RCC 7860 (cell line): ENCODE measurements around the gene MED23.
A peak's percentile ranks its signal among the peaks of the same experiment; 100 is the strongest.

ENCODE experiments used
- DNase-seq: peaks from one replicate; pipeline ENCODE4 v3.0.0-alpha.2; 2015; ENCODE audit warnings: low spot score
- FAIRE-seq: peaks from 2 replicates; lab custom pipeline; 2012; peaks lifted over from hg19 to GRCh38; lab: Jason Lieb, UNC

MED23 gene, protein sequence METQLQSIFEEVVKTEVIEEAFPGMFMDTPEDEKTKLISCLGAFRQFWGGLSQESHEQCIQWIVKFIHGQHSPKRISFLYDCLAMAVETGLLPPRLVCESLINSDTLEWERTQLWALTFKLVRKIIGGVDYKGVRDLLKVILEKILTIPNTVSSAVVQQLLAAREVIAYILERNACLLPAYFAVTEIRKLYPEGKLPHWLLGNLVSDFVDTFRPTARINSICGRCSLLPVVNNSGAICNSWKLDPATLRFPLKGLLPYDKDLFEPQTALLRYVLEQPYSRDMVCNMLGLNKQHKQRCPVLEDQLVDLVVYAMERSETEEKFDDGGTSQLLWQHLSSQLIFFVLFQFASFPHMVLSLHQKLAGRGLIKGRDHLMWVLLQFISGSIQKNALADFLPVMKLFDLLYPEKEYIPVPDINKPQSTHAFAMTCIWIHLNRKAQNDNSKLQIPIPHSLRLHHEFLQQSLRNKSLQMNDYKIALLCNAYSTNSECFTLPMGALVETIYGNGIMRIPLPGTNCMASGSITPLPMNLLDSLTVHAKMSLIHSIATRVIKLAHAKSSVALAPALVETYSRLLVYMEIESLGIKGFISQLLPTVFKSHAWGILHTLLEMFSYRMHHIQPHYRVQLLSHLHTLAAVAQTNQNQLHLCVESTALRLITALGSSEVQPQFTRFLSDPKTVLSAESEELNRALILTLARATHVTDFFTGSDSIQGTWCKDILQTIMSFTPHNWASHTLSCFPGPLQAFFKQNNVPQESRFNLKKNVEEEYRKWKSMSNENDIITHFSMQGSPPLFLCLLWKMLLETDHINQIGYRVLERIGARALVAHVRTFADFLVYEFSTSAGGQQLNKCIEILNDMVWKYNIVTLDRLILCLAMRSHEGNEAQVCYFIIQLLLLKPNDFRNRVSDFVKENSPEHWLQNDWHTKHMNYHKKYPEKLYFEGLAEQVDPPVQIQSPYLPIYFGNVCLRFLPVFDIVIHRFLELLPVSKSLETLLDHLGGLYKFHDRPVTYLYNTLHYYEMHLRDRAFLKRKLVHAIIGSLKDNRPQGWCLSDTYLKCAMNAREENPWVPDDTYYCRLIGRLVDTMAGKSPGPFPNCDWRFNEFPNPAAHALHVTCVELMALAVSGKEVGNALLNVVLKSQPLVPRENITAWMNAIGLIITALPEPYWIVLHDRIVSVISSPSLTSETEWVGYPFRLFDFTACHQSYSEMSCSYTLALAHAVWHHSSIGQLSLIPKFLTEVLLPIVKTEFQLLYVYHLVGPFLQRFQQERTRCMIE (N-terminal part only)

DNA sequence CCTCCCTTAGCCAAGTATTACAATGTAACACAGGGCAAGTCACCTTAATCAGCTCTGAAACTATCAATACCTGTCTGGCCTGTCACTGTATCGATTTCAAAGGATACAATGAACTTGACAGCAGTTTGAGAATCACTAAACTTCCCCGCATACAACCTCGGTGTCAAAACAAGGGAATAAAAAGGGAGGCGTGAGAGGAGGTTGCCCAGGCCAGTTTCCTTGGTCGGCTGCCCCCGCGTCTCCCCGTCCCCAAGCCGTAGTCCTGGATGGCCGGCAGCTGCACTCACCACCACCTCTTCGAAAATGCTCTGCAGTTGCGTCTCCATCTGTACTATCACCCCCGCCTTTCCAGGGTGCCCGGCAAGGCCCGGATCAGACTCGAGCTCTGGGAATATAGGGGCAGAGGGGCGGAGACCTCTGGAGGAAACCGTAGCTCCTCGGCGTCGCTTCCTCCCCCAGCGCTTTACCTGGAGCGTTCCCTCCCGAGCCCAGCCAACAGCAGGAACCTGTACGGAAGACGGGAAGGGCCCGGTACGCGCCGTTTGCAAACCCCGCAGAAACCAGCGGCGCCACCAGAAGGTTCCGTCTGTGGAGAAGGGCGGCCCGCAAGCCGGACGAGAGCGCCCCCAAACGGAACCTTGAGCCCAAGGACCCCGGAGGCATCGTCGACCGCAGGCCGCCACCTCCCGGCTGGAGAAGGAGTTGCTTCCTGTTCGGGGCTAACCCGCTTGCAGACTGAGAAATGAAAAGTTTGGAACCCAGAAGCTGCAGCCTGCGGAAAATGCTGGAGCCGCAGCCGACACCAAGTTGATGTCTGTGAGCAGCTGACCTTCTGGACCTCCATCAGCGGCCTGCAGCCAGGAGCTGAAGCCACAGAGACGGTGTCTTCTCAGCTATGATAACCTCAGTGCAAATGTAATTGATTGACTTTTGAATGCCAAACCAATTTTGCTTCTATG is at the start of gene MED23:
MED23 (minus strand) TSS at position 519 of the 959 bp plus-strand sequence; CDS start at position 326, 193 bp downstream.
- FAIRE-seq (no peak), DNase-seq (peak; percentile 82)

DNA sequence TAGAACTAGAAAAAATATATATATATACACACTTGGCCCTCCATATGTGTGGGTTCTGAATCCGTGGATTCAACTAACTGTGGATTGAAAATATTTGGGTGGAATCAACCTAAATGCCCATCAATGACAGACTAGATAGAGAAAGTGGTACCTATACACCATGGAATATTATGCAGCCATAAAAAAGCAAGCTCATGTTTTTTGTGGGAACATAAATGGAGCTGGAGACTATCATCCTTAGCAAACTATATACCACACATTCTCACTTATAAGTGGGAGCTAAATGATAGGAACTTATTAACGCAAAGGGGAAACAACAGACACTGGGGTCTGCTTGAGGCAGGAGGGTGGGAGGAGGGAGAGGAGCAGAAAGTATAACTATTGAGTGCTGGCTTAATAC is 45.1 kb upstream of the MED23 start:
- FAIRE-seq (no peak), DNase-seq (no peak)

DNA sequence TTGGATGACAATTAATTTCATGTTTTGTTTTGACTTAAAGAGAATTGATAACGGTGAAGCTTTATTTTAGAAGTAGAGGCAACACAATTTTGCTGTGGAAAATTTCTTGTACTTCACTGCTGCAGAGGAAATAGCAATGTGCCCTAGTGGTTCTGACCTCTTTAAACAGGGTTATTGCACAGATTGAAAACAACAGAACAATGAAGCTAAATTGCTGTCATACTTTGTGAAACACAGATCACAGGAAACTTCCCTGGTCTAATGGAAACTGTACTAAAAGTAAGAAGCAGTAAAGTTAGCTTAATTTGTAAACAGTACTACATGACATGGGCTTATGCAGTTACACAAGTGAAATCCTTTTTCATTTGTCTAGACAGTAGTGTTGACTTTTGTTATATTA is 41.8 kb upstream of the MED23 start:
- no peak for FAIRE-seq
- no peak for DNase-seq

DNA sequence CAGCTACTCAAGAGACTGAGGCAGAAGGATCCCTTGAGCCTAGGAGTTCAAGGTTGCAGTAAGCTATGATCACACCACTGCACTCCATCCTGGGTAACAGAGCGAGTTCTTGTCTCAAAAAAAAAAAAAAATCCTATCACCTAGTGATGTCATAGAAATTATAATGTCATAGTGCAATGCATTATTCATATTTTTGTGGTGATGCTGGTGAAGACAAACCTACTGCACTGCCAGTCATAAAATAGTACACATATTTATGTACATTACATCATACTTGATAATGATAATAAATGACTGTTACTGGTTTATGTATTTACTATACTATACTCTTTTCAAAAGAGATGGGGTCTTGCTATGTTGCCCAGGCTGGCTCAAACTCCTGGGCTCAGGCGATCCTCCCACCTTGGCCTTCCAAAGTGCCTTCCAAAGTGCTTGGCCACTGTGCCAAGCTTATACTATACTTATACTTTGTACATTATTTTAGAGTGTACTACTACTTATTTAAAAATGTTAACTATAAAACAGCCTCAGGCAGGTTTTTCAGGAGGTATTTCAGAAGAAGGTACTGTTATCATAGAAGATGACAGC is 35.6 kb upstream of the MED23 start:
- FAIRE-seq (no peak), DNase-seq (no peak)

DNA sequence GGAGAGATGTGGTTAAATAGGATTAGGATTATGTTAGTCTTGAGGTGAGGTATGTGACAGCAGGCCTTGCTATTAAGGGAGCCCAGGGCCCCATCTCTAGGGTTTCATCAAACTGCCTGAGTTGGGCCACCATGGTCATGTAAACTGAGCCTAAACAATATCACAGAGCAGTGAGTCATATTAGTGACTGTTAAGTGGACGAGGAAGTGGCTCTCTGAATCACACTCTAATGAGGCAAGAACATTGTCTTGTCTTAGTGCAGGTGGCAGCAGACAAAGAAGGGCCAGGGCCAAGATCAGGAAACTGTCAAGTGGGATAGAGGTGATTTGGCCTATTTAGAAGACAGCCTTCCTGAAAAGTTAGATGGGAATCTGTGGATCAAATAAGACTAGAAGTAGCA is 32.2 kb upstream of the MED23 start:
- FAIRE-seq = no peak
- peak; percentile 53 for DNase-seq

DNA sequence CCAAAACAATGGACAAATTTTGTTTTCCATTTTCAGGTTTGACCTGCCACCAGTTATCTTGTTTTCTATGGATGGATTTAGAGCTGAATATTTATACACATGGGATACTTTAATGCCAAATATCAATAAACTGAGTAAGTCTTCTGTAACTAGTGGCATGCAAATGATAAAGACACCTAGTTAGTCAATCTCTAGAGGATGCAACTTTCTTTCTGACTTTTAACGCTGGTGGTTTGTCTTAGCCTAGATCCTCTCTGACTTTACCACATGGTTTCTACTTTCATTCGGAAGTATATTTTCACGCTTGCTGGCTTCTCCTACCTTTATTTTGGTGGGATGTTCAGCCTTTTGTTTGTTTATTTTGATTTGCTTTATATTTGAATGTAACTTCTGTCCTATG is 30.2 kb upstream of the MED23 start:
- FAIRE-seq = no peak
- DNase-seq = no peak

DNA sequence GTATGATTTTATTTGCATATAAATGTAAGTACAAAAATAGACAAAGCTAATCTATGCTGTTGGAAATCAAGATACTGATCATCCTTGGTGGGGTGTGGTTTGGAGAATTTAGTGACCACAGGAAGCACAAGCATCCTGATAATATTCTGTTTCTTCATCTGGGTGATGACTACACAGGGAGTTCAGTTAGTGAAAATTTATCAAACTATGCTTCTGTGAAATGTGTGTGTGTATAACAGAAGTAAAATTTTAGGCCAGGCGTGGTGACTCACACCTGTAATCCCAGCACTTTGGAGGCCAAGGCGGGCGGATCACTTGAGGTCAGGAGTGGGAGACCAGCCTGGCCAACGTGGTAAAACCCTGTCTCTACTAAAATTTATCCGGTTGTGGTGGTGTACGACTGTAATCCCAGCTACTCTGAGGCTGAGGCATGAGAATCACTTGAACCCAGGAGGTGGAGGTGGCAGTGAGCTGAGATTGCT is 29.6 kb upstream of the MED23 start:
- DNase-seq = peak; percentile 11

DNA sequence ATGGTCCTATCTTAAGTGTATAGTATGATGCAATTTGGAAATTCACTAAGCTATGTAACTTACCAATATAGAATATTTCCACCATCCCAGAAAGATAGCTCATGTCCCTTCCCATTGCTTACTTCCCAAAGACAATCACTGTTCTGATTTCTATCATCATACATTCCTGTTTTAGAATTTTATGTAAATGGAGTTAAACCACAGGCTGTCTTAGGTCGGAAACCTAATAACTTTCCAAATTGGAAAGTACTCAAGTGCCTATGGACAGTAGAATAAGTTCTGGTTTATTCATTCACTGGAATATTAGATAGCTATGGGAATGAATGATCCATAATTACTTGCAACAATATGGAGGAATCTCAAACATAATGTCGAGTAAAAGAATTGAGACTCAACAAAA is 29.2 kb upstream of the MED23 start:
- DNase-seq (no peak), FAIRE-seq (no peak)

More for the DNA sequence above, 29.6 kb upstream of the MED23 start:
- FAIRE-seq = no peak

DNA sequence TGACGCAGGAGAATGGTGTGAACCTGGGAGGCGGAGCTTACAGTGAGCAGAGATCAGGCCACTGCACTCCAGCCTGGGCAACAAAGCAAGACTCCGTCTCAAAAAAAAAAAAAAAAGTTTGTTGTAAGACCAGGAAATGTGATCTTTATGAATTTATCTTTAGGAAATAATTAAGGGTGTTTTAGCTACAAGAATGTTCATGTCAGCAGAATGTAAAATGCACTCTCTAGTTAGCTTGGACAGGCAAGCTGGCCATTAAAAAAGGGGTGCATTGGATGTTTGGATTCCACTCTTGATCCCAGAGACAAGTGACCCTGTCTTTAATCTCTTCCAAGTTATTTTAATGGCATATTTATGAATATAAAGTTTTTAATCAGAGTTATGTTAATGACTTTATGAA is 28.6 kb upstream of the MED23 start:
- DNase-seq (no peak), FAIRE-seq (no peak)

DNA sequence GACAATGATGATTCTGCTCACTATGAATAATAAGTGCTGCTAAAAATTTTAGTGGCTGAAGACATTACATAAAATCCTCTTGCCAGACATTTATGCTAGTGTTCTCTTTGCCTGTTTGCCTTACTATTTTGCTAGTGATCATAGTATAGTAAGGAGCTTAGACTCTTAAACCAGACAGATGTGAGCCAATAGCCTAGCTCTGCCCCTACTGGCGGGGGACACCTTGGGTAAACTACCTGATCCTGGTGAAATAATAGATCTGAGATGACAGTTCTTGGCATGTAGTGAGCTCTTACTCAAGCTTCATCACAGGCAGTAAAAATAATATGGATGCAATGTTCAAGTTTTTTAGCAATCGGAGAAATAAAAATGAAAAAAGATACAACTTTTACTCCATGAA is 27.9 kb upstream of the MED23 start:
- FAIRE-seq = no peak
- DNase-seq = no peak

DNA sequence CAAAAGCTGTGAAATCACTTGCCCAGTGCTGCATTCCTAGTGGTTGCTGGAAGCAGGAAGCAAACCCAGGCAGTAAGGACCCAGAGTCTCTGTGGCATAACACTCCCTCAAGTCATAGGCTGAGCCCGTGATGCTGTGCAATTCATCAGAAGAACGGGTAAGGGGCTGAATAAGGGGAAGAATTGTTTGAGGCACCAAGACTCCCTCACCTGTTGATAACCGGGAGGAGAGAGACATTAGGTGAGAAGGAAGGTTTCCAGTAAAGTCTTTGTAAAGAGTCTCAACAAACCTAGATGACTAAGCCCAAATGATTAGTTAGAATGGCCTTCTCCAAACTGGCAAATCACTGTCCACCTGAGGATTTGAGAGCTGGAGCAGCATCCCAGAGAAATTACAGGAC is 27.3 kb upstream of the MED23 start:
- DNase-seq (no peak), FAIRE-seq (no peak)

DNA sequence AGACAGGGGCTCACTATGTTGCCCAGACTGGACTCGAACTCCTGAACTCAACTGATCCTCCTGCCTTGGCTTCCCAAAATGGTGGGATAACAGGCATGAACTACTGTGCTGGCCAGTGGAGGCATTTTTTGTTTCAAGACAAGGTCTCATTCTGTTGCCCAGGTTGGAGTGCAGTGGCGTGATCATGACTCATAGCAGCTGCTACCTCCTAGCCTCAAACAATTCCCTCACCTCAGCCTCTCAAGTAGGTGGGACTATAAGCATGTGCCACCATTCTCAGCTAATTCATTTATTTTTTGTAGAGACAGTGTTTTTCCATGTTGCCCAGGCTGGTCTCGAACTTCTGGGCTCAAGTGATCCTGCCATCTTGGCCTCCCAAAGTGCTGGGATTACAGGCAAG is 26.3 kb upstream of the MED23 start:
- no peak for FAIRE-seq
- no peak for DNase-seq

DNA sequence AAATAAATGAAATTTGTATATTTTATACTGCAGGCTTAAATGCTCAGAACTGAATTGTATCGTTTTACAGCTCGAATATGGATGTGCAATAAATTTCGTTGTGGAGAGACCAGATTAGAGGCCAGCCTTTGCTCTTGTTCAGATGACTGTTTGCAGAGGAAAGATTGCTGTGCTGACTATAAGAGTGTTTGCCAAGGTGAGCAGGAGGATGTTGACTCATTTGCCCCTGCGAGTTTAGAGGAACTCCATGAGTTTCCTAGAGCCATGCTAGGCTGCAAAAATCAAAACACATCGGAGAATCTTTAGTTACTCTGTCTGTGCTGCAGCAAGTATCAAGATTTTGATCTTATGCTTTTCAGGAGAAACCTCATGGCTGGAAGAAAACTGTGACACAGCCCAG is 24.4 kb upstream of the MED23 start:
- DNase-seq (no peak), FAIRE-seq (no peak)

DNA sequence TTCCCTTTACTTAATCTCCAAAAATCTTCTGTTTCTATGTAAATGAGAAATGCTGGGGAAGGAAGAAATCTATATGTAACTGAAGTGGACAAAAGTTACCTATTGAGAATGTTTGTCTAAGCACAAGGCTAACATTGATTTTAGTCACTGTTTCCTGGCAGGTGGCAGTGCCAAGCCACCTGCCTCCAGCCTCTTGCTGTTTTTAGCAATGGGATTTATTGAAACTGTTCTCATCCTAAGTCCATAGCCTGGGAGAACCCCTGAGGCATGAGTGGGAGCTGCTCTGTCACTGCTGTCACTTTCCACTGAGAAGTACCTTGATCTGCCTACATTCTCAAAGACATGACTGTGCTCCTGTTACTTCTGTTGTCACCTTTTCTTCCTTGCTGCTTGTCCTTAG is 23.7 kb upstream of the MED23 start:
- FAIRE-seq = no peak
- no peak for DNase-seq

DNA sequence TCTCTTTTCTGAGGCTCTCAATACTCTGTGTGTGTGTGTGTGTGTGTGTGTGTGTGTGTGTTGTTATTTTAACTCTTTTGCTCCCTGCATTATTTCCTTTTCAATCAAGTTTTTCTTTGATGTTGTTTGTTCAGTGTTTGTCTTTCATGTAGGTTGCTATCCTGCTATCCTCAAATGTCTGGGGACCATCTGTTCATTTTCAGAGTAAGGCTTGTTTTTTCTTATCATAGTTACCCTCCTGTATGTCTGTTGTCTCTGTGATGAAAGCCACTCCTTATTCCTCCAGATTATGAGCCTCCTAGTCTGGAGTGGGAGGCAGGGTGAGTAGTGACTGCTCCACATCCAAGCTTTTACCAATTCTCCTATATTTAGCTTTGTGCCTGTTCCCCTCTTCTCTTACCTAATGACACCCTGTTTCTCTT is 18.2 kb upstream of the MED23 start:
- DNase-seq = no peak
- no peak for FAIRE-seq

DNA sequence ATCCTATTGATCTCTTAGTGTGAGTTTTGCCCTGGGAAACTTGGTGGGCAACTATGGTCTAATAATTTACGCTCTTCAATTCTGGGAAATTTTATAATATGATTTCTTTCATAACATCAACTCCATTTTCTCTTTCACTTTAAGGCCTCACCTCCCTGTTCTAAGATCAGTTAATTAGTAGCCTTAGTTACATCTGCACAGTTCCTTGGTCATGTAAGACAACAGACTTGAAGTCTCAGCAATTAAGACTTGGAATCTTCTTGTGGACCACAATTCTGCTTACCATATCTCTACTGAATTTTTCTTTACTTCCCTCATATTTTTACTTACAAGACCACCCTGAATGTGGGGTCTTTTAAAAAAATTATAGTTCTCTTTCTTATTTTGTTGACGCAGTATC is 17.8 kb upstream of the MED23 start:
- DNase-seq (no peak), FAIRE-seq (no peak)

DNA sequence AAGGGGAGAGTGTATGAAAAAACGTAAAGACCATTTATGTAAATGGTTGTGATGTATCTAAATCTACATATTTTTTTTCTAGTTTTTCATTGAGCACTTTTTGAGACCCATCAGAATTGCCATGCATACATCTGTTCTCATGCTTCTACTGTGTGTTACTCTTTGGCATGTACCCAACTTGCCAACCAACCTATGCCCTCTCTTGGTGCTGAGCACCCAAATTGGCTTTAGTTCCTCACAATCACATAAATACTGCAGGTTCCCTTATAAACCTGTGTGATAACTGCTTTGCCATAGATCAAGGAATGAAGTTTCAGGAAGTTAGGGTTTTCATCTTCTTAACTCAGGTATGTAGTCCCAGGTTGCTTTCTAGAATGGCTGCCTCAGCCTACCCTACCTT is 16.9 kb upstream of the MED23 start:
- DNase-seq = no peak
- no peak for FAIRE-seq

DNA sequence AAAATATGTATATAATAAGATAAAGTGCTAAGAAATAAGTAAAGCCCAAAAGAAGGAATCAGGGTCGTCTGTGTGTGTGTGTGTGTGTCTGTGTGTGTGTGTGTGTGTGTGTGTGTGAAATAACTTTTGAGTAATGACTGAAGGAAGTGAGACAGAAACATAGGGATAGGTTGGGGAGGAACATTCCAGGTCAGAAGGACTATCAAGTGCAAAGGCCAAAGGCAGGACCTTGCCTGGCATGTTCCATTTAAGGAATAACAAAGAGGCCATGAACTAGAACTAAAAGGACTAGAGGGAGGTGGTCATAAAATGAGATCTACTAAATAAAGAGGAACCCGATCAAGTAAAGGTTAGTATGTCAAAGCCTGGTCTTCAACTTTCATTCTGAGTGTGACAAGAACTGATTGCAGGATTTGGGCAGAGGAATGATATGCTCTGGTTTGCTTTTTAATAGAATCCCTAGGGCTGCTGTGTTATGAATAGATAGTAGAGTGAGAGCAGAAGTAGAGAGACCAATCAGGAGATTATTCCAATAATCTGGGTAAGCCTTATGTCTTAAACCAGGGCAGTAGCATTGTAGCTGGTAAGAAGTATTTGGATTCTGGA is 15.9 kb upstream of the MED23 start:
- no peak for FAIRE-seq
- no peak for DNase-seq

DNA sequence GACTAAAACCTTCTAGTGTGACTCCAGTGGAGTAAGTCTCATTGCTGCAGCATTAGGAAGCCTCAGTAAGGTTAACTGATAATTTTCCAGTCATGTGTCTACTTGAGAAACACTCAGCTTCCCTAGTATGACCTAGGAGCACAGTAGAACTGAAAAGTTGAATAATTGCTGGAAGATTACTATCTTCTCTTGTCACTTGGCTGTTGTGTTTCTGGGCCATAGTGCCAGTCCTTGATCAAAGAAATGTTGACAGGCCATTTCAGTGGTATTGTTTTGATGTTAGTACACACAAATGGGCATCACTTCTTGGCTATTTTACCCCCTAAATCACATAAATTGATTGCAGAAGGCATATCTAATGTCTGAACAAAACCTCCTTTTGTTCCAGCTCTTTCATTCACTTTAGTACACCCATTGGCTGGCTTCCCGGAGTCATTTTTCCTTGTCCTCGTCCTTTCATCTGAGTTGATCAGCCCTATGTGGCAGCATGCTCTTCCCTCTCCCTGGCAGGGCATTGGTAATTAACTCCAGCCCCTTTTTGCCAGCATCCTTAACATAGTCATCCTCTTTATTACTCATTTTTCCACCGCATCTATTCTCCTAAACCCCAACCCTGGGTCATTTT is 15.1 kb upstream of the MED23 start:
- no peak for FAIRE-seq
- DNase-seq = no peak
